Duodenal mucosa (tissue), 2 donors: Measurements from ENCODE around the gene FRG1.
"Not testable (repeated sequence)": the region's sequence is repeated elsewhere in the genome, so short reads cannot be mapped to it uniquely, and the experiment has no call there.

ENCODE experiments used
- H3K27ac ChIP-seq: one replicate; pipeline ENCODE4 v1.7.0; 2013; ENCODE audit warnings: low read depth, low read length
- H3K27me3 ChIP-seq, 2 donors: one replicate each; pipeline ENCODE4 v1.7.0; 2013; ENCODE audit warnings: low read length in 2 of 2, control low read depth in 1 of 2; ENCODE audit not compliant: insufficient read depth in 2 of 2, control insufficient read depth in 1 of 2
- H3K36me3 ChIP-seq, 2 donors: one replicate each; pipeline ENCODE4 v1.7.0; 2013; ENCODE audit warnings: low read length in 2 of 2, control low read depth in 1 of 2; ENCODE audit not compliant: insufficient read depth in 2 of 2, control insufficient read depth in 1 of 2
- H3K4me1 ChIP-seq, 2 donors: one replicate each; pipeline ENCODE4 v1.7.0; 2013; ENCODE audit warnings: low read length in 2 of 2, control low read depth in 1 of 2; ENCODE audit not compliant: insufficient read depth in 2 of 2, control insufficient read depth in 1 of 2
- H3K4me3 ChIP-seq, 2 donors: one replicate each; pipeline ENCODE4 v1.7.0; 2013; ENCODE audit warnings: low read length in 2 of 2, low read depth in 1 of 2
- H3K9ac ChIP-seq, 2 donors: one replicate each; pipeline ENCODE4 v1.7.0; 2013; ENCODE audit warnings: low read length in 2 of 2, low read depth in 1 of 2
- H3K9me3 ChIP-seq, 2 donors: one replicate each; pipeline ENCODE4 v1.7.0; 2013; ENCODE audit warnings: low read length in 2 of 2, control low read depth in 1 of 2; ENCODE audit not compliant: control insufficient read depth in 1 of 2

The FRG1 gene

DNA sequence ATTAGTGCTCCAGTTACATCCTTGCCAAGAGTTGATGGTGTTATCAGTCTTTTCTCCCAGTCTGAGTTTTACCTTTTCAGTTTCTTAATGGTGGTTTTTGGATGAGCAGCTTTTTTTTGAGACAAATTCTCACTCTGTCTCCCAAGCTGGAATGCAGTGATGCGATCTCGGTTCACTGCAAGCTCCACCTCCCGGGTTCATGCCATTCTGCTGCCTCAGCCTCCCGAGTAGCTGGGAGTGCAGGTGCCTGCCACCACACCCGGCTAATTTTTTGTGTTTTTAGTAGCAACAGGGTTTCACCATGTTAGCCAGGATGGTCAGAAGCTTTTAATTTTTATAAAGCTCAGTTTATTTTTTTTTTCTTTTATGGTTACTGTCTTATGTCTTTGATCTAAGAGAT, 3.4 kb downstream of the FRG1 start:
- H3K27ac ChIP-seq, H3K27me3 ChIP-seq, H3K9ac ChIP-seq, H3K4me3 ChIP-seq, H3K4me1 ChIP-seq, H3K36me3 ChIP-seq, H3K9me3 ChIP-seq: not testable (repeated sequence)

DNA sequence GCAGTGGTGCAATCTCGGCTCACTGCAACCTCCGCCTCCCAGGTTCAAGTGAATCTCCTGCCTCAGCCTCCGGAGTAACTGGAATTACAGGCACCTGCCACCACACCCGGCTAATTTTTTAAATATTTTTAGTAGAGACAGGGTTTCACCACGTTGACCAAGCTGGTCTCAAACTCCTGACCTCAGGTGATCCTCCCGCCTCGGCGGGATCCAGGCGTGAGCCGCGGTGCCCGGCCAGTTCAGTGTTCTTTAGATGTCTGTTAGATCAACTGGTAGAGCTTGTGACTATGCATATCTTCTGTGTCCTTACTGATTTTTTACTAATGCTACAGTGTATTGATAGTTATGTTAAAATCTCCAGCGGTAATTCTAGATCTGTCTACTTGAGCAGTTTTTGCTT, 6.2 kb downstream of the FRG1 start:
- not testable (repeated sequence) for H3K9ac ChIP-seq, H3K27me3 ChIP-seq, H3K27ac ChIP-seq, H3K4me3 ChIP-seq, H3K9me3 ChIP-seq, H3K4me1 ChIP-seq, H3K36me3 ChIP-seq

DNA sequence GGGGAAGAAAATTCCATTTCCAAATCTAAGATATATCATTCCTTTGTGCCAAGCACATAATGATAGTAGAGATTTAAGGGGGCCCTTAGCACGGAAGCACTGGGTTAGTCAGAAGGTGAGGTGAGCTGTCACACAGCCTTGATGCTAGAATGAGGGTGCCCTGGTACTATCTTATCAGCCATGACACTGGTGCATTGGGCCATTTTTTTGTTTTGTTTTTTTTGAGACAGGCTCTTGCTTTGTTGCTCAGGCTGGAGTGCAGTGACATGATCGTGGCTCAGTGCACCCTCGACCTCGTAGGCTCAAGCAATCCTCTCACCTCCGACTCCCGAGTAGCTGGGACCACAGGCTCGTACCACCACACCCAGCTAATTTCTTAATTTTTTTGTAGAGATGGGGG, 7.8 kb downstream of the FRG1 start:
- not testable (repeated sequence) for H3K9me3 ChIP-seq, H3K9ac ChIP-seq, H3K27me3 ChIP-seq, H3K36me3 ChIP-seq, H3K4me1 ChIP-seq, H3K4me3 ChIP-seq, H3K27ac ChIP-seq

DNA sequence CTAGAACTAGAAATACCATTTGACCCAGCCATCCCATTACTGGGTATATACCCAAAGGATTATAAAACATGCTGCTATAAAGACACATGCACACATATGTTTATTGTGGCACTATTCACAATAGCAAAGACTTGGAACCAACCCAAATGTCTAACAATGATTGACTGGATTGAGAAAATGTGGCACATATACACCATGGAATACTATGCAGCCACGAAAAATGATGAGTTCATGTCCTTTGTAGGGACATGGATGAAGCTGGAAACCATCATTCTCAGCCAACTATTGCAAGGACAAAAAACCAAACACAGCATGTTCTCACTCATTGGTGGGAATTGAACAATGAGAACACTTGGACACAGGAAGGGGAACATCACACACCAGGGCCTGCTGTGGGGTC, 28.6 kb downstream of the FRG1 start:
- H3K9me3 ChIP-seq, H3K27ac ChIP-seq, H3K27me3 ChIP-seq, H3K36me3 ChIP-seq, H3K9ac ChIP-seq, H3K4me3 ChIP-seq, H3K4me1 ChIP-seq: not testable (repeated sequence)

- no peaks in the 10 kb centered on the region for H3K4me1 ChIP-seq
- H3K36me3 ChIP-seq, result no peaks in the 10 kb centered on the region
- no peaks in the 10 kb centered on the region for H3K27me3 ChIP-seq
- no peak overlapping the region for H3K27ac ChIP-seq
- no peak overlapping the region for H3K9ac ChIP-seq
- no peak overlapping the region for H3K4me3 ChIP-seq
- no peaks in the 10 kb centered on the region for H3K9me3 ChIP-seq
Measured at GRCh38 chr4:189973646-189974045, 33.0 kb downstream of the FRG1 start.

DNA sequence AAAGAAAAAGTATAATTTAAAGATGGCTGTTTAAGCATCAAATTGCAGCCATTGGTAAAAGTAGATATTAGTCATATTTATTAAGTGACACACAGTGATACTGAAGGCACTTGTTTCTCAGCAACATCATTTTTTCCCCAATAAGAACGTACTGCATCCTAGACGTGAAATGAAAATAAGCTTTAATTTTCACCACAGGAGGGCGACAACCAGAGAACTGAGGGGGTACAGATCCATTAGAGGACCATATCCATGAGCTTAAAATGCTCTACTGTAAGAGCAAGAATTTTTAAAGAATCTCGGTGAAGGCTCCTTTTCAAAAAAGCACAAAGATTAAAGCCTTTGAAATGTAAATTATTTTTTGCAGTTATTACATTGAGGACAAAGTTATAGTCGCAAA, 33.4 kb downstream of the FRG1 start:
- H3K9ac ChIP-seq, result no peak overlapping the region
- no peaks in the 10 kb centered on the region for H3K4me1 ChIP-seq
- no peaks in the 10 kb centered on the region for H3K9me3 ChIP-seq
- no peak overlapping the region for H3K4me3 ChIP-seq
- no peak overlapping the region for H3K27ac ChIP-seq
- H3K27me3 ChIP-seq, result no peaks in the 10 kb centered on the region
- no peaks in the 10 kb centered on the region for H3K36me3 ChIP-seq

- Histone ChIP-seq H3K4me1 (no peaks in the 10 kb centered on the region), H3K4me3 (no peak overlapping the region), H3K27me3 (no peaks in the 10 kb centered on the region), H3K36me3 (no peaks in the 10 kb centered on the region), H3K9me3 (no peaks in the 10 kb centered on the region), H3K27ac (no peak overlapping the region), H3K9ac (no peak overlapping the region)
Measured at GRCh38 chr4:189979196-189980047, 38.8 kb downstream of the FRG1 start.

DNA sequence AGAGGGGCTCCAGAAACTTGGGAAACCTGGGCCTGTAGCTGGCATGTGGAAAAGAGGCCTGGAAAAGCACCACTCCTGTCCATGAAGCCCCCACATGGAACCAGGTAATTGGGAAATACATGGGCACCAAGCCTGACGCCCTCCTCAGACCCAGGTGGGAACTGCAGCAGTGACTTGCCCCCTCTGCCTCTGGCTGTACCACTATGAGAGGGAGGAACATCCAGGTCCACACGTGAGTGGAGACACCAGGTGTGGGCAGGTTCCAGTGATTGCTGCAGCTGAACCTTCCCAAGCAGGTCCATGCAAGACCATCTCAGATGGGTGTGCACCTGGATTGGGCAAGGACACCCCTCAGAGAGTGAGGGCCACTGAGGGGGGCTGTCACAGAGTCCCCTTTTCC, 39.6 kb downstream of the FRG1 start:
- H3K9ac ChIP-seq, H3K27ac ChIP-seq, H3K9me3 ChIP-seq, H3K27me3 ChIP-seq, H3K4me3 ChIP-seq, H3K4me1 ChIP-seq, H3K36me3 ChIP-seq: not testable (repeated sequence)

- Histone ChIP-seq H3K9me3 (no peaks in the 10 kb centered on the region), H3K4me3 (no peak overlapping the region)
Measured at GRCh38 chr4:189981970-189982369, 41.3 kb downstream of the FRG1 start.

GRCh38 chr4:189983916-189984526, 43.3 kb downstream of the FRG1 start:
- H3K27me3 ChIP-seq, H3K36me3 ChIP-seq, H3K9me3 ChIP-seq, H3K4me3 ChIP-seq, H3K9ac ChIP-seq, H3K4me1 ChIP-seq, H3K27ac ChIP-seq: not testable (repeated sequence)

More at GRCh38 chr4:189981970-189982369, 41.3 kb downstream of the FRG1 start:
- no peaks in the 10 kb centered on the region for H3K27me3 ChIP-seq
- no peaks in the 10 kb centered on the region for H3K36me3 ChIP-seq
- no peak overlapping the region for H3K27ac ChIP-seq
- H3K4me1 ChIP-seq, result no peaks in the 10 kb centered on the region
- no peak overlapping the region for H3K9ac ChIP-seq
